GM19238 (cell line): ENCODE measurements around the gene TMEM182.

Experiments used
- DNase-seq: peaks from one replicate; pipeline ENCODE4 v3.0.0; 2011; ENCODE audit warnings: low spot score; ENCODE audit not compliant: insufficient read length

TMEM182 gene

GRCh38 chr2:102761763-102762162 is at the start of gene TMEM182:
TSS of gene TMEM182 (plus strand) at chr2:102762031. CDS start at chr2:102762218, 187 bp downstream.
- no peak for DNase-seq

- DNase-seq: no peak
Observed at GRCh38 chr2:102717308-102718018, 44.4 kb upstream of the TMEM182 start.

GRCh38 chr2:102718387-102719316 is 43.2 kb upstream of the TMEM182 start:
- DNase-seq: no peak

- DNase-seq: no peak
Observed at GRCh38 chr2:102724016-102724490, 37.8 kb upstream of the TMEM182 start.

GRCh38 chr2:102724553-102724952 is 37.3 kb upstream of the TMEM182 start:
- no peak for DNase-seq

GRCh38 chr2:102726128-102727087 is 35.4 kb upstream of the TMEM182 start:
- DNase-seq: no peak

- DNase-seq: no peak
Observed at GRCh38 chr2:102735416-102736109, 26.3 kb upstream of the TMEM182 start.

GRCh38 chr2:102736110-102736409 is 25.8 kb upstream of the TMEM182 start:
- peak; percentile 13 for DNase-seq

GRCh38 chr2:102736410-102737409 is 25.1 kb upstream of the TMEM182 start:
- DNase-seq: peak; percentile 84

- no peak for DNase-seq
Observed at GRCh38 chr2:102737431-102737830, 24.4 kb upstream of the TMEM182 start.

- no peak for DNase-seq
Observed at GRCh38 chr2:102743259-102743658, 18.6 kb upstream of the TMEM182 start.

- no peak for DNase-seq
Observed at GRCh38 chr2:102748107-102748506, 13.7 kb upstream of the TMEM182 start.

- DNase-seq: no peak
Observed at GRCh38 chr2:102749938-102750337, 11.9 kb upstream of the TMEM182 start.

GRCh38 chr2:102753563-102754159 is 8.2 kb upstream of the TMEM182 start:
- no peak for DNase-seq

GRCh38 chr2:102754456-102755145 is 7.2 kb upstream of the TMEM182 start:
- DNase-seq: no peak

GRCh38 chr2:102755284-102755683 is 6.5 kb upstream of the TMEM182 start:
- DNase-seq: no peak

GRCh38 chr2:102758439-102758838 is 3.4 kb upstream of the TMEM182 start:
- DNase-seq: no peak

- DNase-seq: no peak
Observed at GRCh38 chr2:102764083-102764482, 2.3 kb downstream of the TMEM182 start.
